ENCODE measurements around the gene MRPS18C. TPM values are rescaled to one million over a fixed set of nuclear protein-coding genes. Genes with fewer than 3 reads are reported as not detected.

MRPS18C gene
- total RNA-seq, 4 donors from 2014 or later: 15.9 to 34.9 (median 18.9) TPM

- no peak for TF ChIP-seq CTCF (IDR thresholded peaks at IDR 0.05; ENCODE audit: low read depth)
Observed at GRCh38 chr4:83473966-83474365, 18.1 kb downstream of the MRPS18C start.

GRCh38 chr4:83484500-83485461 lies 28.9 kb downstream of the MRPS18C start, which contains the start of gene ABRAXAS1:
Gene ABRAXAS1 (minus strand): TSS chr4:83485100. CDS start chr4:83485072, 28 bp downstream.
- no peak for TF ChIP-seq CTCF (IDR thresholded peaks at IDR 0.05; ENCODE audit: low read depth)

- TF ChIP-seq CTCF (IDR thresholded peaks at IDR 0.05; ENCODE audit: low read depth): no peak
Observed at GRCh38 chr4:83486457-83487129, 30.7 kb downstream of the MRPS18C start.

- TF ChIP-seq CTCF (IDR thresholded peaks at IDR 0.05; ENCODE audit: low read depth): no peak
Observed at GRCh38 chr4:83489711-83490326, 34.0 kb downstream of the MRPS18C start.

GRCh38 chr4:83490876-83491450 lies 35.1 kb downstream of the MRPS18C start:
- TF ChIP-seq CTCF (IDR thresholded peaks at IDR 0.05; ENCODE audit: low read depth): no peak

- TF ChIP-seq CTCF (IDR thresholded peaks at IDR 0.05; ENCODE audit: low read depth): no peak
Observed at GRCh38 chr4:83498187-83498586, 42.3 kb downstream of the MRPS18C start.
